K562 (cell line): ENCODE data around the gene ARMC6. TPM values are rescaled to one million over a fixed set of nuclear protein-coding genes. Genes with fewer than 3 reads are reported as not detected.
A peak's percentile ranks its signal among the peaks of the same experiment; 100 is the strongest.

ENCODE experiments used
- CBX3 ChIP-seq, 2 experiments: IDR thresholded peaks; 1 replicate in 1 of 2; 2 replicates in 1 of 2; pipeline ENCODE4 v1.6.1; 2012; ENCODE audit warnings: inconsistent platforms in 2 of 2, low read length in 2 of 2, borderline replicate concordance in 1 of 2, control low read depth in 1 of 2
- CREM ChIP-seq: IDR thresholded peaks from 2 replicates; pipeline ENCODE4 v1.6.1; 2014; ENCODE audit warnings: antibody characterized with exemption, low read depth
- ELF2 ChIP-seq: fragments of 250-450 bp; sonication (Bioruptor Pico); IDR thresholded peaks from 2 replicates; pipeline ENCODE4 v1.5.0; 2021; ENCODE audit warnings: mild to moderate bottlenecking
- FOXA3 ChIP-seq, 2 experiments: fragments of 450-650 bp in 1 of 2; sonication (generic) in 1 of 2; formaldehyde crosslinking; IDR thresholded peaks in 1 of 2; conservative IDR thresholded peaks in 1 of 2; 2 replicates each; pipeline versions ENCODE4 v1.4.0 to v1.8.0; 2020 to 2022; ENCODE audit warnings: mild to moderate bottlenecking in 2 of 2, missing genetic modification reagents in 1 of 2
- ILK ChIP-seq: fragments of 450-650 bp; IDR thresholded peaks from 2 replicates; pipeline ENCODE4 v1.6.1; 2016; ENCODE audit warnings: missing genetic modification characterization, low read depth, mild to moderate bottlenecking, missing compliant biosample characterization, moderate library complexity, borderline replicate concordance
- MAZ ChIP-seq, 2 experiments: fragments of 450-650 bp in 1 of 2; sonication (generic) in 1 of 2; formaldehyde crosslinking; IDR thresholded peaks in 1 of 2; conservative IDR thresholded peaks in 1 of 2; 2 replicates each; pipeline versions ENCODE4 v1.4.0 to v1.5.0; 2020; ENCODE audit warnings: mild to moderate bottlenecking in 1 of 2, missing genetic modification reagents in 1 of 2
- NR2C2 ChIP-seq, 2 experiments: fragments of 200-800 bp in 1 of 2; sonication (Bioruptor generic) in 1 of 2; sonication (generic) in 1 of 2; formaldehyde crosslinking in 1 of 2; IDR thresholded peaks; 2 replicates each; pipeline versions ENCODE4 v1.6.1 to v1.8.0; 2016 to 2022; ENCODE audit warnings: mild to moderate bottlenecking in 1 of 2, missing compliant biosample characterization in 1 of 2, missing genetic modification characterization in 1 of 2, missing genetic modification reagents in 1 of 2
- PHF20 ChIP-seq: fragments of 450-650 bp; IDR thresholded peaks from 2 replicates; pipeline ENCODE4 v1.6.1; 2018; ENCODE audit not compliant: partially characterized antibody
- RHOXF2B ChIP-seq: fragments of 250-450 bp; sonication (Bioruptor Pico); conservative IDR thresholded peaks from 2 replicates; pipeline ENCODE4 v1.5.1; 2021
- SIX5 ChIP-seq, 2 experiments: IDR thresholded peaks; 2 replicates each; pipeline ENCODE4 v1.6.1; 2011; ENCODE audit warnings: low read length in 2 of 2, borderline replicate concordance in 1 of 2, low read depth in 1 of 2, mild to moderate bottlenecking in 1 of 2, moderate library complexity in 1 of 2; ENCODE audit not compliant: insufficient read depth in 1 of 2
- SMARCA5 ChIP-seq: fragments of 450-650 bp; IDR thresholded peaks from 2 replicates; pipeline ENCODE4 v1.6.1; 2016
- SMARCB1 ChIP-seq: IDR thresholded peaks from 2 replicates; pipeline ENCODE4 v1.6.1; 2011; ENCODE audit warnings: improper control_type of control experiment, low read depth; ENCODE audit not compliant: insufficient read length
- TEAD4 ChIP-seq, 2 experiments: sonication (generic) in 1 of 2; formaldehyde crosslinking in 1 of 2; IDR thresholded peaks; 2 replicates each; pipeline versions ENCODE4 v1.6.1 to v1.8.0; 2012 to 2022; ENCODE audit warnings: borderline replicate concordance in 1 of 2, inconsistent platforms in 1 of 2, low read length in 1 of 2, mild to moderate bottlenecking in 1 of 2, missing genetic modification reagents in 1 of 2
- THRB ChIP-seq: fragments of 450-650 bp; formaldehyde crosslinking; conservative IDR thresholded peaks from 2 replicates; pipeline ENCODE4 v1.4.0; 2022; ENCODE audit warnings: mild to moderate bottlenecking, missing genetic modification characterization
- TSC22D4 ChIP-seq: fragments of 450-650 bp; IDR thresholded peaks from 2 replicates; pipeline ENCODE4 v1.6.1; 2016; ENCODE audit warnings: missing genetic modification characterization, missing biosample characterization, control low read depth
- ZNF140 ChIP-seq: fragments of 250-450 bp; sonication (Bioruptor Pico); IDR thresholded peaks from 2 replicates; pipeline ENCODE4 v1.8.0; 2021; ENCODE audit warnings: moderate library complexity, mild to moderate bottlenecking, inconsistent platforms
- ZNF184 ChIP-seq: sonication (generic); formaldehyde crosslinking; IDR thresholded peaks from 2 replicates; pipeline ENCODE4 v1.5.0; 2020; ENCODE audit warnings: missing genetic modification reagents
- ZNF239 ChIP-seq: fragments of 250-450 bp; sonication (Bioruptor Pico); IDR thresholded peaks from 2 replicates; pipeline ENCODE4 v1.4.0; 2020; ENCODE audit warnings: mild to moderate bottlenecking
- ZNF511 ChIP-seq: sonication (generic); formaldehyde crosslinking; IDR thresholded peaks from 2 replicates; pipeline ENCODE4 v1.8.0; 2022; ENCODE audit warnings: mild to moderate bottlenecking, missing genetic modification reagents
- ZNF561 ChIP-seq: fragments of 450-650 bp; formaldehyde crosslinking; conservative IDR thresholded peaks from 2 replicates; pipeline ENCODE4 v1.4.0; 2020; ENCODE audit warnings: mild to moderate bottlenecking, moderate library complexity
- ZNF778 ChIP-seq: fragments of 450-650 bp; formaldehyde crosslinking; IDR thresholded peaks from 2 replicates; pipeline ENCODE4 v1.4.0; 2020; ENCODE audit warnings: mild to moderate bottlenecking, moderate library complexity
- ZSCAN29 ChIP-seq: fragments of 450-650 bp; IDR thresholded peaks from 2 replicates; pipeline ENCODE4 v1.6.1; 2017
- ZSCAN32 ChIP-seq: fragments of 450-650 bp; formaldehyde crosslinking; IDR thresholded peaks from 2 replicates; pipeline ENCODE4 v1.4.0; 2020; ENCODE audit warnings: mild to moderate bottlenecking, moderate library complexity
- polyA plus RNA-seq, 8 experiments: library from polyadenylated mRNA; depleted of rRNA in 4 of 8; stranded (reverse) in 5 of 8; unstranded in 3 of 8; fragments of >200 nt; fragmentation: Nextera tagmentation in 2 of 8; fragmentation: Illumina TruSeq in 1 of 8; extraction: Ambion mirVana in 2 of 8; extraction: Trizol in 1 of 8; gene quantifications; 2 replicates each; pipeline versions ENCODE4 v1.2.1 to v1.2.3, GENCODE V29; 2011 to 2014; ENCODE audit warnings: inconsistent platforms in 1 of 8, missing spikeins in 1 of 8
- total RNA-seq, 7 experiments: library from RNA; depleted of rRNA in 6 of 7; stranded (reverse); fragments of >200 nt in 6 of 7; fragmentation: Illumina TruSeq in 2 of 7; extraction: Trizol in 2 of 7; gene quantifications; 2 replicates each; pipeline versions ENCODE4 v1.2.1 to v1.2.3, GENCODE V29; 2011 to 2021; ENCODE audit warnings: low replicate concordance in 1 of 7

ARMC6 gene
- total and polyA plus RNA-seq, 9 of the 15 experiments (the other 6 are each of a cell fraction or from before 2014, with no cell fraction given), result 2.1 to 93.4 (median 63.6) TPM

DNA sequence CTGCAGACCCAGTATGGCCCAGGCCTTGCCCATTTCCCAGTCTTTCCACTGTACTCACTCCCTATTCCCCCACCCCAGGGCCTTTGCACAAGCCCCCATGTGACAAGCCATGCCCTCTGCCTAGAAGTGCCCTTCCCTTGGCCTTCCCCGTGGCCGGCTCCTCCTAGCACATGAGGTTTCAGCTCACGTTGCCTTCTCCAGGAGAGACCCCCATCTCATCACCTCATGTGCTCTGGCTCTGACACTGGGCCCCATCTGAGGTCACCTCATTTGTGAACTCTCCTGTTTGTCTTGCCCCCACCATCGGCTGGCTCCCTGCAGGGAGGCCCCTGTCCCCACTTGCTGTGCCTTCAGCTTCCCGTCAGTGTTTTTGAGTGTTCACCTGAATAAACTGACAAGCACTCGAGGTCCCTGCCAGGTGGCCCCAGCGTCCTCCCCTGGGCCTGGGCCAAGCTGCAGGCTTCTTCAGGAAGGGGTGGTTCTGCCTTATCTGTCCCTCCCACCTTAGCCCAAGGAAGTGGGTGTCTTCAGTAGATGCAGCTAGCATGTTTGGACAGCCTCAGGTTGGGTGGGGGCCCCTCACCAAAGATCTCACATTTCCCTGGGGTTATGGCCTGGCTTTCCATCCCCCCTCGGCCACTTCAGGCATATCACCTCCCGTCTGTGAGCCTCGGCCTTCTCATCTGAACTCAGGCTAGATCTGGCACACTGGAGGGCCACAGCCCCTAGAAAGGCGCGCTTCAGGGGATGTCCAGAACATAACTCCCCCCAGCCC lies 26.6 kb downstream of the ARMC6 start (continued):
- no peak for TF ChIP-seq ZNF511
- TF ChIP-seq ZNF140 (CRISPR knock-in tag), result no peak
- TF ChIP-seq CBX3 (IDR thresholded peaks at IDR 0.05; ENCODE audit: borderline replicate concordance in 1 of 2, low read length in 2 of 2), result peak in 1 of 2 experiments; percentile 74; a peak in 1 of 3 replicates
- no peak for TF ChIP-seq ILK (tag)
- TF ChIP-seq PHF20, result no peak
- TF ChIP-seq ZSCAN29, result no peak
- TF ChIP-seq ZNF778 (CRISPR knock-in tag), result no peak
- TF ChIP-seq TEAD4 (IDR thresholded peaks at IDR 0.05; ENCODE audit: low read length), result peak; percentile 98
- no peak for TF ChIP-seq TEAD4 (CRISPR knock-in tag; IDR thresholded peaks at IDR 0.05; ENCODE audit: borderline replicate concordance)
- TF ChIP-seq TSC22D4 (tag), result no peak
- TF ChIP-seq FOXA3 (CRISPR knock-in tag; conservative IDR thresholded peaks at IDR 0.05 in 1 of 2, IDR thresholded peaks at IDR 0.05 in 1 of 2), result peak; percentile 92 to 99
- no peak for TF ChIP-seq SMARCB1
- no peak for TF ChIP-seq ZSCAN32 (CRISPR knock-in tag)
- TF ChIP-seq SIX5 (IDR thresholded peaks at IDR 0.05; ENCODE audit: borderline replicate concordance in 1 of 2, insufficient read depth in 1 of 2, low read depth in 1 of 2, low read length in 2 of 2), result peak in 1 of 2 experiments; percentile 6; a peak in 1 of 4 replicates
- no peak for TF ChIP-seq ELF2 (CRISPR knock-in tag)
- TF ChIP-seq THRB (CRISPR knock-in tag), result no peak
- no peak for TF ChIP-seq RHOXF2B (CRISPR knock-in tag)
- TF ChIP-seq MAZ (CRISPR knock-in tag; conservative IDR thresholded peaks at IDR 0.05 in 1 of 2, IDR thresholded peaks at IDR 0.05 in 1 of 2), result peak; percentile 91 to 98
- no peak for TF ChIP-seq NR2C2 (CRISPR knock-in tag; IDR thresholded peaks at IDR 0.05)
- peak; percentile 57; the same call in 1 of the 2 replicates for TF ChIP-seq NR2C2 (tag; IDR thresholded peaks at IDR 0.05)
- TF ChIP-seq ZNF561 (CRISPR knock-in tag), result no peak
- TF ChIP-seq ZNF184, result no peak
- no peak for TF ChIP-seq ZNF239 (CRISPR knock-in tag)
- TF ChIP-seq CREM, result peak; percentile 63
- peak; percentile 96 for TF ChIP-seq SMARCA5
